CD4-positive, alpha-beta T cell treated with Interleukin-15 for 4 hours (primary cell): ENCODE data around the gene ACTR3C.
"Not testable (repeated sequence)": the region's sequence is repeated elsewhere in the genome, so short reads cannot be mapped to it uniquely, and the experiment has no call there.

Source experiments
- DNase-seq: peaks from one replicate; pipeline ENCODE4 v3.0.0-alpha.2; 2020; ENCODE audit warnings: low spot score

The ACTR3C gene

DNA sequence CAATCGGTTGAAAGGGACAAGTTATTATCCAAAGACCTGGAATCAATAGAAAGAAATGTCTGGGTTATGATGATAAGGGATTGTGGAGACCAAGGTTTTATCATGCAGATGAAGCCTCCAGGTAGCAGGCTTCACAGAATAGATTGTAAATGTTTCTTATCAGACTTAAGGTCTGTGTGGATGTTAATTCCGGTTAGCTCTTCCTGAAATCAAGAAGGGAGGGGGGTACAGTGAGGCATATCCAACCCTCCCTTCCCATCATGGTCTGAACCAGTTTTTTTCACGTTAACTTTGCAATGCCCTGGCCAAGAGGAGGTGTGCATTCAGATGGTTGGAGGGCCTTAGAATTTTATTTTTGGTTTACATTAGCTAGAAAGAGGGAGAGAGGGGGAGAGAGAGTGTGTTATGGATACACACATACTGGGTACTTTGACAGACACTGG is 10.0 kb downstream of the ACTR3C start:
- DNase-seq = no peak

- DNase-seq = not testable (repeated sequence)
These were observed 10.5 kb downstream of the ACTR3C start for GRCh38 chr7:150312649-150313366.

- DNase-seq = no peak
These were observed 11.6 kb downstream of the ACTR3C start for GRCh38 chr7:150311711-150312110.

GRCh38 chr7:150311146-150311545 is 12.2 kb downstream of the ACTR3C start:
- no peak for DNase-seq

GRCh38 chr7:150308575-150308974 is 14.8 kb downstream of the ACTR3C start:
- no peak for DNase-seq

GRCh38 chr7:150307904-150308303 is 15.4 kb downstream of the ACTR3C start:
- no peak for DNase-seq

GRCh38 chr7:150307129-150307528 is 16.2 kb downstream of the ACTR3C start:
- DNase-seq = no peak

- DNase-seq = not testable (repeated sequence)
These were observed 17.0 kb downstream of the ACTR3C start for GRCh38 chr7:150306377-150306776.

GRCh38 chr7:150305903-150306284 is 17.5 kb downstream of the ACTR3C start:
- not testable (repeated sequence) for DNase-seq

- DNase-seq = not testable (repeated sequence)
These were observed 18.0 kb downstream of the ACTR3C start for GRCh38 chr7:150305259-150305902.

- DNase-seq = not testable (repeated sequence)
These were observed 18.7 kb downstream of the ACTR3C start for GRCh38 chr7:150304499-150305258.

DNA sequence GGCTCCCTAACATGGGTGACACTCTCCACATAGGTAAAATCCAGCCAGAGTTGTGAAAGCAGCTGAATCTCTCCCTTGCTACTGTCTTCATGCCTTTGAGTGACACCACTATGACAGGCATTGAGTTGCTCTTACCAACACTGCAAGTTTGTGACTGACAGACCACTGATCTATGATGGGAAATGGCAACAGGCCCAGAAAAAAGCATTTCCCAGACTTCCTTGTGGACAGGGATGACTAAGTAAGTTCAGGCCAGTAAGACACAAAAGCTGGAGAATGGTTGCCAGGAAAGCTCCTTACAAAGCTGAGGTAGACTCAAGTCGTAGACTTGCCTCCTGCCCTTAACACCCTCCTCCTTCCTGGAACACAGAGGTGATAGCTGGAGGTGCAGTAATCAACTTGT is 20.4 kb downstream of the ACTR3C start:
- not testable (repeated sequence) for DNase-seq

- DNase-seq = not testable (repeated sequence)
These were observed 25.4 kb downstream of the ACTR3C start for GRCh38 chr7:150297978-150298377.

DNA sequence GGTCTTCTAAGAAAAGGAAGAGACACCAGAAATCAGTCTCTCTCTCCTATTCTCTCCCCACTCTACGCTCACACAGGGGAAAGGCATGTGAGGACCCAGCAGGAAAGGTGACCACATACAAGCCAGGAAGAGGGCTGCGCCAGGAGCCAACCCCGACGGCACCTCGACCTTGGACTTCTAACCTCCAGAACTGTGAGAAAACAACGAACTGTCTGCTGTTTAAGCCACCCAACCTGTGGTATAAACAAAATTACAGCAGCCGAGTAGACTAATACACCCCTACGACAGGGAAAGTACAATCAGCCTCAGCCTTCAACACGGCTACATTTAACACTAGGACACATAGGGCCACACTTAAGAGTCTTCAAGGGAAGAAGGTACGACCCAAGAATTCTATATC is 26.5 kb downstream of the ACTR3C start:
- DNase-seq = not testable (repeated sequence)

DNA sequence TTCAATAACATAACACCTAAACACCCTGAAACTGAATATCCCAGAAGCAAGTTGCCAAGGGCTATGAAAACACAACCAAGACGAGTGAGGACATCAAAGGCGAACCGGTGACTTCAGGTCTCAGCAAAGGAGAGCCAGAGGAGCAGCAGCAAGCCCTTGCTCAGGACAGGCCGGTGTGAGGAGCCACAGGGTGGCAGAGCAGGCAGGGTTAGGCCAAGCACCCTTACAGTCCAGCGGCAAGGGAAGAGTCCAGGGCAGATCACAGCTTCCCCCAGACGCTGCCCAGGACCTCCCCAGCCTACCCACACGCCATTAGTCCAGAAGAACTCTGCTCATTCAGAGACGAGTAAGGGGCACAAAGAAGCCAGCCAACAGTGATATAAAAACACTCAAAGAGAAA is 27.7 kb downstream of the ACTR3C start:
- DNase-seq = not testable (repeated sequence)

GRCh38 chr7:150295027-150295426 is 28.3 kb downstream of the ACTR3C start:
- DNase-seq = not testable (repeated sequence)

DNA sequence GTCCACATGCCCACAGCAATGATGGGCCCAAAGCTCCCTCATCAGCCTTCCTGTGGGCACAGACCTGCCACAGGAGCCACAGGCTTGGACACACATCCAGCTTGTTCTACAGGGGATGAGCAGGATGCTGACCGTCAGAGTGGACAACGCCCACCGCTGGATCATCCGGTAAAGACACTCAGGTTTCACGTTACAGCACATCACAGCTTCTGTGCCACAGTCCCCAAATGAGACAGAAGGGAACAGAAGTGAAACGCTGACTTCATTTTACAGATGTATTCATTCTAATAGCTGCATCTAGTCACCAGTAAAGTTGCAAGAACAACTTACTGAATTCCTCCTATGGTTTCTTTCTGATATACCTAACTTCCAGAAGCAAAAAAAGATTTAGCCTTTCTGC is 33.0 kb downstream of the ACTR3C start:
- DNase-seq = not testable (repeated sequence)

- DNase-seq = not testable (repeated sequence)
These were observed 34.5 kb downstream of the ACTR3C start for GRCh38 chr7:150288816-150289215.

DNA sequence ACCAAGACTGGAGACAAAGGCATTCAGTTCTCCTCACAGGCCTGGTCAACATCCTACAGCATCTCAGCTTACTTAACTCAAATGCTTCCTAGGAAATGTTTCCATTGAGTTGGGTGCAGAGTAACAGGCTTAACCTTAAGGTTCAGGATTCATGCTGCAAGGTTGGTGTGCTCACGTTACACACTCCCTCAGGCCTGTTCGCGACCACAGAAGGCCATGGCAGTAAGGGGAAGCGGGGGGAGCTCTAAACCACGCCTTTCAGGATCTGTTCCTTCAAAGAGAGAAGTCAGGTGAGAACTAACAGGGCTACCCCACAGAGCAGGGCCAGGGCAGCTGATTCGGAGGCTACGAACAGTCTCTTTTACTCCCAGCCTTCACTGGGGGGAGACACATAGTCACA is 35.5 kb downstream of the ACTR3C start:
- not testable (repeated sequence) for DNase-seq

DNA sequence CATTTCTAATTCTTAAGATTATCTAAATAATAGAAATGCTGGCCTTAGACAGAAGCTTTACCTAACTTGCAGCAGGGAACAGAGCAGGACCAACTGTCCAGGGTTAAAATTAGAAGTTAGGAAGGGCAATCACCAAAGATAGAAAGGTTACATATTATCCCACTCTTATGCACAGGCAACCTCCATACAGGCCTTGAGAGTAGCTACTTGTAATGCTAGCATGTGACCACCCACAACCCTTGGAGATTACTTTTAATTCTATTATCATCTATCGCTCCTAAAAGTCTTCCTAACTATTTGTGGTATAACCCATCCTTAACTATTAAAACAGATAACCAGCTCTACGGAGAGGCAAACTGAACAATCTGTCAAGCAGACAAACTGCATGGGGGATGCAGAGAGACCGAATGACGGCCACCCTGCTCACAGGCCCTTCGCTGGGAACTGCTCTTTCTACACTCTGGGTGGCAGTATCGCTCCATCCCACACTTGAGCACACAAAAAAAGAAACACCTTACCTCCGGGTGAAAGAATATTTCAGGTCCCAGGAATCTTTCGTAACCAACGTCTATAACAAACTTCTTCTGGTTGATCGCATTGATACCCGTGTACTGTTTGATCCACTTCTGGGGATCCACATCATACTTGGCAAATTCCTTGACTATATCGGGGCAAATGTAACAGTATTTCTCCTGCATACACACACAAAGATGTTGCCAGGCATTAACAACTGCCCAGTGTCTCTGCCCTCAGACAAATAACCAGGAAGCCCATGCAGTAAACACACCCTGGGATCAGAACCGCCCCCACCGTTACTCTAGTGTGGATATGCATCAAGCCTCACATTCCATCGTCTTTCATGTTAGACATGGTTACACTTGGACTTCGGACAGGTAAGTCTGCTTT is 37.2 kb downstream of the ACTR3C start:
- peak; percentile 23 for DNase-seq

DNA sequence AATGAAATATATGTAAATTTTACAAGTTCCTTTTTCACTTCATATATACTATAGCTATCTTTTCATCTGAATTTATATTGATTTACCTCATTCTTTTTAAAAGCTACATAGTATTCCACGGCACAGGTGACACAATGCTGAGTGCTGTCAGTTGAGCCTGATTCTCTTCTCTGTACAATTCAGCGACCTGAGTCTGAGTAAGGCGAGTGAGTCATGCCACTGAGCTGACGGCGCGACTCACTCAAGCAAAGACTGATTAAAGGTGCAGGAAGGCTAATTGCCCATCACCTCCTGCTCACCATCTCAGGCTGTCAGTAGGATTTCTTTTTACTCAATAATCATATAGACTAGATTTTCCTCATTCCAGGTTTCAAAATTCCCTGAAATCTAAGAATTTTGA is 39.7 kb downstream of the ACTR3C start:
- not testable (repeated sequence) for DNase-seq

- not testable (repeated sequence) for DNase-seq
These were observed 40.2 kb downstream of the ACTR3C start for GRCh38 chr7:150283111-150283510.
